T-helper 17 cell (primary cell): ENCODE measurements around the gene TIMM17A. TPM values are rescaled to one million over a fixed set of nuclear protein-coding genes. Genes with fewer than 3 reads are reported as not detected.
A peak's percentile ranks its signal among the peaks of the same experiment; 100 is the strongest.

Experiments
- ATAC-seq: fragments of 150-1000 bp; cut with Tn5 transposase; 2 replicates; pipeline ENCODE4 v1.10.0; 2021; ENCODE audit warnings: mild to moderate bottlenecking, moderate library complexity
- DNase-seq, 3 donors: peaks; one replicate each; pipeline versions ENCODE4 v3.0.0 to v3.0.0-alpha.2; 2020 to 2021
- H3K9me3 ChIP-seq: one replicate; pipeline ENCODE4 v1.7.0; 2013; ENCODE audit warnings: low read length, mild to moderate bottlenecking; ENCODE audit not compliant: control insufficient read depth, poor library complexity, severe bottlenecking
- H3K27ac Mint-ChIP-seq: one replicate; pipeline ENCODE4 v1.8.0; 2022; ENCODE audit warnings: mild to moderate bottlenecking, moderate library complexity, mixed read lengths
- H3K27me3 Mint-ChIP-seq: one replicate; pipeline ENCODE4 v1.8.0; 2022; ENCODE audit warnings: mixed read lengths
- H3K36me3 Mint-ChIP-seq: one replicate; pipeline ENCODE4 v1.8.0; 2022; ENCODE audit warnings: low read depth, mixed read lengths
- H3K4me1 Mint-ChIP-seq: one replicate; pipeline ENCODE4 v1.8.0; 2022; ENCODE audit warnings: mild to moderate bottlenecking, mixed read lengths
- H3K4me3 Mint-ChIP-seq: one replicate; pipeline ENCODE4 v1.8.0; 2022; ENCODE audit warnings: mild to moderate bottlenecking, moderate library complexity, mixed read lengths
- total RNA-seq, 4 donors: library from RNA in 2 of 4; stranded (reverse) in 2 of 4; gene quantifications; one replicate each; pipeline ENCODE4 v1.2.3 and lab custom pipeline; 2022 to 2026

TIMM17A gene
- total RNA-seq, 2 donors from 2014 or later, result 36.8 to 48.4 TPM

DNA sequence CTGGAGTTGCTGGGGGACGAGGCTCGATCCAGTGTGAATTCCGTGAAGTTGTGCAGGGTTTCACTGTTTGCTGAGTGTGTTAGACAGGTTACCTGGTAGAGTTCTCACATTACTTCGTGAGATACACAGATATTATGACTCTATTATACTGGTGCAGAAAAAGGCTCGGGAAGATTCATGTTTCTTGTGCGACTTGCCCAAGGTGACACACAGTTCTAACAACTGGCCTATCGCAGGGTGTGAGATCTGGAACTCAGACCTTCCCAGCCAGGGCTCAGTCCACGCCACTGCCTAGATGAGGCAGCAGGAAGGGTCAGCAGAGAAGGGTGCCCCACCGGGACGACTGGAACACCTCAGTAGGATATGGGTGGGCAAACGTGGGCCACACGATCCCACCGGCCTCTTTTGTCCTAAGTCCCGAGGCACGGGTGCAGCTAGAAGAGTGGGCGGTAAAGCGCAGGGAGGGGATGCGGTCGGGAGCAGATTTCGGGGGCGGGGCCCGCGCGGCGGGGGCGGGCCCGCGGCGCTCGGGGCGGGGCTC, 26.8 kb downstream of the TIMM17A start:
- peak; percentile 81 for ATAC-seq
- Mint-ChIP-seq H3K4me1 (peaks cover 24% of the 10 kb centered on the region), H3K27me3 (no peaks in the 10 kb centered on the region), H3K4me3 (peak overlapping the region; percentile 96), H3K27ac (peak overlapping the region; percentile 78), H3K36me3 (peaks cover 3% of the 10 kb centered on the region)
- H3K9me3 ChIP-seq, result no peaks in the 10 kb centered on the region
- peak; percentile 42 to 66 (median 63) for DNase-seq

DNA sequence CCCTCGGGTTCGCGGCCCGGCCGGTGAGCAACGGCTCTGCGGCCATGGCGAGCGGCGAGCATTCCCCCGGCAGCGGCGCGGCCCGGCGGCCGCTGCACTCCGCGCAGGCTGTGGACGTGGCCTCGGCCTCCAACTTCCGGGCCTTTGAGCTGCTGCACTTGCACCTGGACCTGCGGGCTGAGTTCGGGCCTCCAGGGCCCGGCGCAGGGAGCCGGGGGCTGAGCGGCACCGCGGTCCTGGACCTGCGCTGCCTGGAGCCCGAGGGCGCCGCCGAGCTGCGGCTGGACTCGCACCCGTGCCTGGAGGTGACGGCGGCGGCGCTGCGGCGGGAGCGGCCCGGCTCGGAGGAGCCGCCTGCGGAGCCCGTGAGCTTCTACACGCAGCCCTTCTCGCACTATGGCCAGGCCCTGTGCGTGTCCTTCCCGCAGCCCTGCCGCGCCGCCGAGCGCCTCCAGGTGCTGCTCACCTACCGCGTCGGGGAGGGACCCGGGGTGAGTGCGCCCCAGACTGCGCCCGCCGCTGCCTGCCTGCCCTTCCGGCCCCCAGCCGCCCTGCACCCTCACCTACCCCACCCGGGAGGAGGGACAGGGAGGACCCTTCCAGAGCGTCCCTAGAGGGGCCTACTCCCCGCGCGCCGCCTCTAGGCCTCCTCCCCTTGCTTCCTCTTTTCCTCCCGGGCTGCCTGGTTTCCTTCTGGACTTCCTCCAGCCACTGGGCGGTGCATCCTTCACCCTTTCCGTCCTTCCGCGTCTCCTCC, 27.5 kb downstream of the TIMM17A start, which contains the start of gene RNPEP:
RNPEP (plus strand) TSS at position 26 of the 757 bp plus-strand sequence; CDS start at position 45, 19 bp downstream.
- H3K27ac Mint-ChIP-seq, result peak within 1 kb of the TSS; percentile 96
- H3K9me3 ChIP-seq, result no peaks in the 10 kb centered on the region
- H3K36me3 Mint-ChIP-seq, result peaks cover 3% of the 10 kb centered on the region
- H3K27me3 Mint-ChIP-seq, result no peaks in the 10 kb centered on the region
- DNase-seq, result peak; percentile 45 to 49 (median 47)
- peak; percentile 88 for ATAC-seq
- H3K4me3 Mint-ChIP-seq, result peak within 1 kb of the TSS; percentile 100
- peaks cover 24% of the 10 kb centered on the region for H3K4me1 Mint-ChIP-seq

DNA sequence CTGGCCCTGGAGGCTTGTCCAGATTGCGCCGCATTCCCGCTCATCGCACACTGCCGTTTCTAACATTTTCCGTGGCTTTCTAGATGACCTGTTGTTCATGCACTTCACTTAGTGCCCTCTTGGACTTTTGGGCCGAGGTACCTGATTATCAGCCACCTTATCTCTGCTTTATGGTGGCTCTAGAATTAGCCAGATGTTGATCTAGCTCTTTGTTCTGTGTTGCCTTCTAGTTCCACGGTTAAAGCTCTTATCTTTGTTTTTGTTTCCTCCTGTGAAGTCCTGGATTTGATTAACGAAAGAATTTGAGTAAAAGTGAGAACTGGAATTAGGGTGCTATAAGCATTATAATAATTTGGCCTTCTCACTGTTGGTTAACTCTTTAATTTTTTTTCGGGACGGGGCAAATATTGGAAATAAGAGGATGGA, 28.1 kb downstream of the TIMM17A start:
- H3K4me1 Mint-ChIP-seq, result peaks cover 24% of the 10 kb centered on the region
- peaks cover 3% of the 10 kb centered on the region for H3K36me3 Mint-ChIP-seq
- H3K27ac Mint-ChIP-seq, result peak overlapping the region; percentile 96
- ATAC-seq, result no peak
- H3K4me3 Mint-ChIP-seq, result peak overlapping the region; percentile 100
- H3K27me3 Mint-ChIP-seq, result no peaks in the 10 kb centered on the region
- no peaks in the 10 kb centered on the region for H3K9me3 ChIP-seq
- no peak for DNase-seq

DNA sequence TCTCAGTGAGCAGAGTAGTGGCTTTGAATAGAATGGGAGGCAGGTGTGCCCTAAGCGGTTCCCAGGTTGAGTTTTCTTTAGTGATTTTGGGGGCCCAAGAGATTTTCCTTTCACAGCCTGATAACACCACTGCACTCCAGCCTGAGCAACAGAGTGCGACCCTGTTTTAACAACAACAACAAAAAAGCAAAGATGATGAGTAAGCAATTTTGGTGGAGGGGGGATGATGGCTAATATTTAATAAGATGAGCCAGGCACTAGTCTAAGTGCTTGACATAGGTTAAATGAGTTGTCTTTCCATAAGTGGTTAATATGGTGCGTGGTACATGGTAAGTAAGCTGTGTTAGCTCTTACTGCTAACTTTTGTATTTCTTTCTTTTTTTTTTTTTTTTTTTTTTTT, 29.1 kb downstream of the TIMM17A start:
- ATAC-seq (no peak), DNase-seq (no peak)
- Mint-ChIP-seq H3K27ac (peak overlapping the region; percentile 96), H3K4me1 (peaks cover 24% of the 10 kb centered on the region), H3K36me3 (peaks cover 3% of the 10 kb centered on the region), H3K27me3 (no peaks in the 10 kb centered on the region), H3K4me3 (peak overlapping the region; percentile 100)
- H3K9me3 ChIP-seq, result no peaks in the 10 kb centered on the region

DNA sequence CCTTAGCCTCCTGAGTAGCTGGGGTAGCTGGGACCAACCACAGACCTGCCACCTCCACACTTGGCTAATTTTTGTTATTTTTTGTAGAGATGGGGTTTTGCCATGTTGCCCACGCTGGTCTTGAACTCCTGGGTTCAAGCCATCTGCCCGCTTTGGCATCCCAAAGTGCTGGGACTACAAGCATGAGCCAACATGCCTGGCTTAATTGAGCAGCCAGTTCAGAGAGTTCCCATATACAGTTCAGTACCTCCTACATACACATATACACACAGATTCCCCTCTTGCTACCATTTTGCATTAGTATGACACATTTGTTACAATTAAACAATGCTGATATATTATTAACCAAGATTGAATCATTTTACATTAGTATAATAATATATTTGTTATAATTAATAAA, 30.1 kb downstream of the TIMM17A start:
- ATAC-seq, result no peak
- no peaks in the 10 kb centered on the region for H3K27me3 Mint-ChIP-seq

DNA sequence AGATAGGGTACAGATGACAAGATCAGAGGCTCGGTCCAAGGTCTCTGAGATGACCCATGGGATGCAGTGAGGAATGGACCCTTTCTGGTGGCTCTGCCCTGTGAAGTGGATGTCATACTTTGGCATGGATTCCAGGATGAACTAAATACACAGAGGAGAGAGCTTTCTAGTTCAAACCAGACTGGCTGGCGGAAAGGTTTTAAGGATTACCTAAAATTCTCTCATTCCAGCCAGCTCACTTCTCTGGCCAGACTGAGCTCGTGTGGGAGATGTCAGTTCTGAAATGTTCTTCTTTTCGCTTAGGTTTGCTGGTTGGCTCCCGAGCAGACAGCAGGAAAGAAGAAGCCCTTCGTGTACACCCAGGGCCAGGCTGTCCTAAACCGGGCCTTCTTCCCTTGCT, 33.3 kb downstream of the TIMM17A start:
- Mint-ChIP-seq H3K27ac (no peak overlapping the region), H3K4me1 (peaks cover 14% of the 10 kb centered on the region), H3K36me3 (peaks cover 6% of the 10 kb centered on the region), H3K27me3 (no peaks in the 10 kb centered on the region), H3K4me3 (no peak overlapping the region)
- H3K9me3 ChIP-seq, result no peaks in the 10 kb centered on the region
- DNase-seq (no peak), ATAC-seq (no peak)

More for the DNA sequence above, 30.1 kb downstream of the TIMM17A start:
- Mint-ChIP-seq H3K27ac (no peak overlapping the region), H3K36me3 (peaks cover 3% of the 10 kb centered on the region), H3K4me3 (no peak overlapping the region), H3K4me1 (peaks cover 22% of the 10 kb centered on the region)
- H3K9me3 ChIP-seq, result no peaks in the 10 kb centered on the region
- DNase-seq, result no peak

DNA sequence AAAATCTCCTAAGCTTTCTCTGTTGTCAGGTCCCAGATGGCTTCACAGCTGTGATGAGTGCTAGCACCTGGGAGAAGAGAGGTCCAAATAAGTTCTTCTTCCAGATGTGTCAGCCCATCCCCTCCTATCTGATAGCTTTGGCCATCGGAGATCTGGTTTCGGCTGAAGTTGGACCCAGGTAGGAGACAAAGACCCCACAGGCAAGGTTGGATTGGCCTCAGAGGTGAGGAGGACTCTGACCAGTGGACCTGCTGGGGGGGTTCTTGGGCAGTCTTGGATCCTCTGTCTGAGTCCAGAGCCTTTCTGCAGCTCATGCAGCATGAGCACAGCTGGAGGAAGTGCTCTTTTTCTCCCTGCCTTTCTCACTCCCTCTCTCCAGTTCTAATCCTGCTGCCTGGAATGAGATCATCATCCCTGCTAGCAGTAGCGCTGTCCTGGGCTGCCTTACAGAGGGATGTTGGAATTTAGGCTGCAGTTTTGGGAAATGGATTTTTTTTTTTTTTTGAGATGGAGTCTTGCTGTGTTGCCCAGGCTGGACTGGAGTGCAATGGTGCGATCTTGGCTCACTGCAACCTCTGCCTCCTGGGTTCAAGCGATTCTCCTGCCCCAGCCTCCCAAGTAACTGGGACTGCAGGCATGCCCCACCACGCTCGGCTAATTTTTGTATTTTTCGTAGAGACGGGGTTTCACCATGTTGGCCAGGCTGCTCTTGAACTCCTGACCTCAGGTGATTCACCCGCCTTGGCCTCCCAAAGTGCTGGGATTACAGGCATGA, 34.2 kb downstream of the TIMM17A start:
- peaks cover 14% of the 10 kb centered on the region for H3K4me1 Mint-ChIP-seq
- no peaks in the 10 kb centered on the region for H3K27me3 Mint-ChIP-seq
- H3K27ac Mint-ChIP-seq, result no peak overlapping the region
- H3K36me3 Mint-ChIP-seq, result peaks cover 9% of the 10 kb centered on the region
- no peak overlapping the region for H3K4me3 Mint-ChIP-seq
- DNase-seq, result no peak
- ATAC-seq, result no peak
- no peaks in the 10 kb centered on the region for H3K9me3 ChIP-seq

DNA sequence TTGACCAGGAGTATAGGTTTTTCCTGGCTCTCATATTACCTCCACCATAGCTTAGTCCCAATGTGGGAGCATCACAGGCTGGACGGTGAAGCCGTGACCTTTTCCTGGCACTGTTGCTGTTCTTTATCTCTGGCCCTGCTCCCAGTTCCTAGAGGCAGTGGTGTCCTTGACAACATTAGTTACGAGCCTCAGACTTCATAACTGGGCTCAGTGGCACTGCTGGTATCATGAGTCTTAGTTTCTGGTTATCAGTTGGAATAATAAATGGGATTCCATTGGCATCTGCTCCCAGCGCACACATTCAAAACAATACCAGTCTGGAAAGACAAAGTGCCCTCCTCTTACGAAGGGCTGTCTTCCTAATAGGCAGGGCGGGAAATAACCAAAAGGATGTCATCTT, 35.1 kb downstream of the TIMM17A start:
- no peak overlapping the region for H3K27ac Mint-ChIP-seq
- H3K36me3 Mint-ChIP-seq, result peaks cover 9% of the 10 kb centered on the region
- peaks cover 14% of the 10 kb centered on the region for H3K4me1 Mint-ChIP-seq
- DNase-seq (no peak), ATAC-seq (no peak)
- H3K27me3 Mint-ChIP-seq, result no peaks in the 10 kb centered on the region
- H3K9me3 ChIP-seq, result no peaks in the 10 kb centered on the region
- H3K4me3 Mint-ChIP-seq, result no peak overlapping the region

DNA sequence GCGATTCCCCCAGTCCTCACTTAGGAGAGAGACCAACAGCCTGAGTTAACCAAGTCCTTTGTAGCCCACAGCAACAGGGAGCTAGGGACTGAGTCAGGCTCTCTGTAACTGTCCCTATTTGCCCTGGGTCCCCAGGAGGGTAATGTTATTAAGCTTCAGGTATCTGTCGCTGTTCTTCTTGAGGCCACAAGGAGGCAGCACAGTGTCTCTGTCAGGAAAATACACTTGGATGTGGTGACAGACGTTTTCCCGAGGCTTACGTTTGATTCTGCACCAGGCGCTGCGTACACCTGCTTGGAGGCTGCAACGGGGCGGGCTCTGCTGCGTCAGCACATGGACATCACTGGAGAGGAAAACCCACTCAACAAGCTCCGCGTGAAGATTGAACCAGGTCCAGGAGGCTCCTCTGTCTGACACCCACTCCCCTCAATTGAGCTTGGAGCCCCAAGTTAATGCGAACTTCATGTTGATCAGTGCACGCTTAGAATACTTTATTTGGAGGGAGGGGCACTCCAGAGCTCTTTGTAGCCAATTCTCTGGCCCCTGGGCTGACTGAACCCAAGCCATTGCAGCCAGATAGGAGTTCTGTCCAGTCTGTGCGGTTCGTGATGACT, 44.4 kb downstream of the TIMM17A start:
- Mint-ChIP-seq H3K36me3 (peaks cover 8% of the 10 kb centered on the region), H3K27me3 (no peaks in the 10 kb centered on the region), H3K4me3 (no peak overlapping the region), H3K27ac (no peak overlapping the region), H3K4me1 (no peaks in the 10 kb centered on the region)
- peak; percentile 80 for ATAC-seq
- no peak for DNase-seq
- no peaks in the 10 kb centered on the region for H3K9me3 ChIP-seq

DNA sequence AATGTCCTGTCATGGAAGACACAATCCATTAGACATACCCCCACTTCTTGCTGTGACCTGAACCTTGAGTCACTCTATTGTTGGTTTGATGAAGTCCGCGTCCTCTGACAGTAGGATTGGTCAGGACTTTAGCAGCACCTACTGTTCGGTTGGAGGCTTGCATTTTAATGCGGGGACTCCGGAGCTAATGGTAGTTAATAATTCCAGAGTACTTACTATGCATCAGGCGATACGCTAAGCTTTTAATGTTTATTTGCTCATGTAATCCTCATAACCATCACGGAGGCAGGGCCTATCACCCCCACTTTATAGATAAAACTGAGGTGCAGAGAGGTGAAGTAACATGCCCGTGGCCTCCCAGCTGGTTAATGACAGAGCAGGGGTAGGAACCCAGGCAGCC, 47.2 kb downstream of the TIMM17A start:
- H3K4me1 Mint-ChIP-seq, result no peaks in the 10 kb centered on the region
- no peak overlapping the region for H3K27ac Mint-ChIP-seq
- no peak for ATAC-seq
- H3K9me3 ChIP-seq, result no peaks in the 10 kb centered on the region
- DNase-seq, result no peak
- H3K4me3 Mint-ChIP-seq, result no peak overlapping the region
- H3K27me3 Mint-ChIP-seq, result no peaks in the 10 kb centered on the region
- H3K36me3 Mint-ChIP-seq, result peaks cover 4% of the 10 kb centered on the region

DNA sequence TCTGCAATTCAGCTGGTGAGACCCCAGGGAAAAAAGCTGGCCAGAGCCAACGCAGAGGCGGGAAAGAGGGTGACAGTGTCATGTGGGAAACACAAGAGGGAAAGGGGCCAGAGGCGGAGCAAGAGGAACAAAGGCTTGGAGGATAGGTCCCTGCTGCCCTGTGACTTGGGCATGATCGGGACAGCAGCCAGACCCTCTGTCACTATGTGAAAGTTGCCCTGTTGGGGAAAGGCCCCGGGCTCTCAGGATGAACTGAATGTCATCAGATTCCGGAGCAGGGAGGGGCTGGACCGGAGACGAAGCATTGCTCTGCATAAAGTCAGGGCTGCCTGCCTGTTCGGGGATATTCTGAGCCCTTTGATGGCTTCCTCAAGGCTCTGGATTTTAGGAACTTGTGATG, 49.4 kb downstream of the TIMM17A start:
- no peaks in the 10 kb centered on the region for H3K9me3 ChIP-seq
- DNase-seq, result no peak
- Mint-ChIP-seq H3K4me1 (peaks cover 2% of the 10 kb centered on the region), H3K27me3 (no peaks in the 10 kb centered on the region), H3K27ac (no peak overlapping the region), H3K36me3 (peaks cover 4% of the 10 kb centered on the region), H3K4me3 (no peak overlapping the region)
- ATAC-seq, result no peak

DNA sequence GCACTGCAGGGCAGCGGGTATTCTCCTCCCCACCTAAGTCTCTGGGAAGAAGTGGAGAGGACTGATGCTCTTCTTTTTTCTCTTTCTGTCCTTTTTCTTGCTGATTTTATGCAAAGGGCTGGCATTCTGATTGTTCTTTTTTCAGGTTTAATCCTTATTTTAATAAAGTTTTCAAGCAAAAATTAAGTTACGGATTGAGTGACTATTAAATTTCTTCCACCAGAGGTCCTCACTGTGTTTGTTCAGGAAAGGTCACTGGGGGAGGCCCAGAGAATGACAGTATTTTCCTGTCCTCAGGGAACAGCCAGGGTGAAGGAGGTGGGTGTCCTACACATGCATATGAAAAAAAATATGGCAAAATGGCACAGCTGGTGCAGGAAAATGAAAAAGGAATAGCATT, 50.7 kb downstream of the TIMM17A start:
- peaks cover 4% of the 10 kb centered on the region for H3K36me3 Mint-ChIP-seq
- DNase-seq (no peak), ATAC-seq (no peak)
- H3K4me1 Mint-ChIP-seq, result peaks cover 2% of the 10 kb centered on the region
- H3K9me3 ChIP-seq, result no peaks in the 10 kb centered on the region
- H3K27me3 Mint-ChIP-seq, result no peaks in the 10 kb centered on the region
- no peak overlapping the region for H3K4me3 Mint-ChIP-seq
- H3K27ac Mint-ChIP-seq, result no peak overlapping the region

DNA sequence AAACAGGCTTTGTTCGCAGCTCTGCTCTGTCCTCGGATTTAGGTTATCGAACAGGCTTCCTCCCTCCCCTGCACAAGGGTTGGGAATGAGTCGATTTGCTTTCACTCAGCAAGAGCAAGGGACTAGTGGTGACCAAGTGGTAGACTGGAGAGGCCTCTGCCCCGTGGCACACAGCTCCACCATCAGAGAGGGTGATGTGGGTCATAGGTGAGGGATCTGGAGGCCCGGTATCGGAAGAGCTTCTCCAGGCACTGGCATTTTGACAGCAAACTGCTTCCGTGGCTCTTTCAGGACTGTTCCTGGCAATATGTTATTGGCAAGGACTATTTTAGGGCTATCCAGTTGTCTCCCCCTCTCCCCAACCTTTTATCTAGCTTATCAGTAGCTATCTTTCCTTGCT, 52.0 kb downstream of the TIMM17A start:
- ATAC-seq, result no peak
- H3K27me3 Mint-ChIP-seq, result no peaks in the 10 kb centered on the region
- peaks cover 2% of the 10 kb centered on the region for H3K4me1 Mint-ChIP-seq
- no peaks in the 10 kb centered on the region for H3K9me3 ChIP-seq
- H3K27ac Mint-ChIP-seq, result peak overlapping the region; percentile 21
- H3K36me3 Mint-ChIP-seq, result peaks cover 4% of the 10 kb centered on the region
- H3K4me3 Mint-ChIP-seq, result no peak overlapping the region
- no peak for DNase-seq
